Left hindlimb (tissue), 1 donor: ENCODE data around the gene SYT9.
A peak's percentile ranks its signal among the peaks of the same experiment; 100 is the strongest.
"Not testable (repeated sequence)": the region's sequence is repeated elsewhere in the genome, so short reads cannot be mapped to it uniquely, and the experiment has no call there.

Experiments
- DNase-seq: peaks from one replicate; pipeline ENCODE4 v3.0.0-alpha.2; 2018

SYT9 gene

GRCh38 chr11:7511401-7511800 lies 259.7 kb downstream of the SYT9 start:
- DNase-seq = peak; percentile 72

- peak; percentile 84 for DNase-seq
These were observed 261.0 kb downstream of the SYT9 start for GRCh38 chr11:7512525-7513233.

GRCh38 chr11:7513234-7514098 lies 261.8 kb downstream of the SYT9 start, which contains the start of gene PPFIBP2:
PPFIBP2 (plus strand) TSS chr11:7513999; CDS start chr11:7549476, 35,477 bp downstream.
- DNase-seq = peak; percentile 88

GRCh38 chr11:7514099-7514591 lies 262.4 kb downstream of the SYT9 start:
- peak; percentile 51 for DNase-seq

- no peak for DNase-seq
These were observed 263.8 kb downstream of the SYT9 start for GRCh38 chr11:7515447-7515886.

GRCh38 chr11:7516475-7516874 lies 264.8 kb downstream of the SYT9 start:
- DNase-seq = no peak

- not testable (repeated sequence) for DNase-seq
These were observed 266.0 kb downstream of the SYT9 start for GRCh38 chr11:7517743-7518142.
